Ovary (tissue), 9 donors: ENCODE results near the gene ARVCF. TPM values are rescaled to one million over a fixed set of nuclear protein-coding genes. Genes with fewer than 3 reads are reported as not detected.

Experiments used
- DNase-seq, 5 donors: peaks; one replicate each; pipeline ENCODE4 v3.0.0-alpha.2; 2019 to 2020
- H3K27ac ChIP-seq, 2 donors: fragments of 200-600 bp; one replicate each; pipeline versions ENCODE4 v1.5.1 to v1.8.0; 2019 to 2022
- H3K27me3 ChIP-seq: fragments of 200-600 bp; one replicate; pipeline ENCODE4 v1.8.0; 2022
- H3K36me3 ChIP-seq: fragments of 200-600 bp; sonication (generic); one replicate; pipeline ENCODE4 v1.5.1; 2019
- H3K4me1 ChIP-seq: one replicate; pipeline ENCODE4 v1.8.1; 2013; ENCODE audit warnings: mild to moderate bottlenecking, moderate library complexity; ENCODE audit not compliant: insufficient read depth
- H3K4me3 ChIP-seq: fragments of 200-600 bp; sonication (generic); one replicate; pipeline ENCODE4 v1.5.1; 2017
- H3K9me3 ChIP-seq, 2 donors: fragments of 200-600 bp in 1 of 2; sonication (generic) in 1 of 2; one replicate each; pipeline versions ENCODE4 v1.5.1 to v1.8.1; 2013 to 2019; ENCODE audit warnings: mild to moderate bottlenecking in 1 of 2, moderate library complexity in 1 of 2
- EP300 ChIP-seq: sonication (generic); formaldehyde crosslinking; IDR thresholded peaks from one replicate; pipeline ENCODE4 v1.6.1; 2017; ENCODE audit warnings: antibody characterized with exemption
- POLR2A ChIP-seq: fragments of 450-650 bp; IDR thresholded peaks from one replicate; pipeline ENCODE4 v1.6.1; 2017; ENCODE audit warnings: antibody characterized with exemption, mild to moderate bottlenecking, moderate library complexity
- WGBS, 3 donors: extraction: QIAGEN DNeasy Blood & Tissue Kit in 1 of 3; methylation state at CpG; one replicate each; pipeline versions ENCODE4 v1.1.5 to v1.1.7; 2013 to 2017; 5-methylcytosine and 5-hydroxymethylcytosine counted together
- intact Hi-C, 4 donors: fragments of 100-400 bp; cut with DNase I; formaldehyde crosslinking; loops; one replicate each; pipeline versions ENCODE4 v1.11.0 to v1.15.1; 2022 to 2023
- polyA plus RNA-seq, 2 donors: library from polyadenylated mRNA; stranded (reverse); fragments of 200-250 nt in 1 of 2; fragments of 350-450 nt in 1 of 2; fragmentation: Illumina TruSeq in 1 of 2; extraction: RNeasy Lipid Tissue Mini Kit (QIAGEN cat#74804) in 1 of 2; gene quantifications; one replicate each; pipeline ENCODE4 v1.2.3, GENCODE V29; 2013 to 2014
- total RNA-seq, 7 donors: library from RNA; depleted of rRNA in 2 of 7; stranded (reverse); fragments of >200 nt in 2 of 7; fragmentation: NEBNext Ultra II Directional in 3 of 7; extraction: Animal tissue kit (Norgen Biotek cat#: 25700) in 3 of 7; gene quantifications; one replicate each; pipeline versions ENCODE4 v1.1.0 to v1.2.4, GENCODE V29; 2016 to 2023
- TF ChIP-seq, protein P1 (sequence below), 3 donors: fragments of 450-650 bp in 2 of 3; fragments of 200-600 bp in 1 of 3; IDR thresholded peaks; one replicate each; pipeline versions ENCODE4 v1.5.1 to v1.8.0; 2016 to 2022; ENCODE audit warnings: antibody characterized with exemption in 3 of 3, mild to moderate bottlenecking in 1 of 3
- donor health status: DM: no; HTN: no; CAD: no; lungs with moderate emphysema.
- donor health status: DM: no; HTN: no; CAD: no.
- donor health status: Bipolar disorder and iron deficiency.
- donor health status: DM: yes; HTN: yes; CAD: no.
- donor health status: DM: no; HTN: no; CAD: no.
- donor health status: DM: yes; HTN: yes; CAD: no.

The ARVCF gene
- total and polyA plus RNA-seq, 9 donors = 0.42 to 23.8 (median 14.0) TPM

GRCh38 chr22:19974268-19974861, 42.3 kb downstream of the ARVCF start:
- intact Hi-C loops = loop anchor here in 2 of 4 donors (5.0 to 10.0 kb wide), 3 partner anchors 38 to 430 kb away; no protein-coding TSS in a partner anchor
- peak in 3 of 5 donors; percentile 36 to 67 (median 51) for DNase-seq
- Histone ChIP-seq H3K4me3 (no peak overlapping the region), H3K27ac (no peak overlapping the region), H3K4me1 (no peaks in the 10 kb centered on the region), H3K9me3 (no peaks in the 10 kb centered on the region), H3K27me3 (no peaks in the 10 kb centered on the region), H3K36me3 (no peaks in the 10 kb centered on the region)
- 47 to 63% (median 56%) methylated on average over 11 of the region's 11 CpGs for WGBS, 3 donors
- TF ChIP-seq EP300 (no peak), POLR2A (no peak)
- TF ChIP-seq, protein P1, sequence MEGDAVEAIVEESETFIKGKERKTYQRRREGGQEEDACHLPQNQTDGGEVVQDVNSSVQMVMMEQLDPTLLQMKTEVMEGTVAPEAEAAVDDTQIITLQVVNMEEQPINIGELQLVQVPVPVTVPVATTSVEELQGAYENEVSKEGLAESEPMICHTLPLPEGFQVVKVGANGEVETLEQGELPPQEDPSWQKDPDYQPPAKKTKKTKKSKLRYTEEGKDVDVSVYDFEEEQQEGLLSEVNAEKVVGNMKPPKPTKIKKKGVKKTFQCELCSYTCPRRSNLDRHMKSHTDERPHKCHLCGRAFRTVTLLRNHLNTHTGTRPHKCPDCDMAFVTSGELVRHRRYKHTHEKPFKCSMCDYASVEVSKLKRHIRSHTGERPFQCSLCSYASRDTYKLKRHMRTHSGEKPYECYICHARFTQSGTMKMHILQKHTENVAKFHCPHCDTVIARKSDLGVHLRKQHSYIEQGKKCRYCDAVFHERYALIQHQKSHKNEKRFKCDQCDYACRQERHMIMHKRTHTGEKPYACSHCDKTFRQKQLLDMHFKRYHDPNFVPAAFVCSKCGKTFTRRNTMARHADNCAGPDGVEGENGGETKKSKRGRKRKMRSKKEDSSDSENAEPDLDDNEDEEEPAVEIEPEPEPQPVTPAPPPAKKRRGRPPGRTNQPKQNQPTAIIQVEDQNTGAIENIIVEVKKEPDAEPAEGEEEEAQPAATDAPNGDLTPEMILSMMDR (IDR thresholded peaks at IDR 0.05) = no peak

- Histone ChIP-seq H3K4me3 (no peak overlapping the region), H3K27me3 (no peaks in the 10 kb centered on the region), H3K4me1 (no peaks in the 10 kb centered on the region), H3K27ac (no peak overlapping the region), H3K36me3 (no peaks in the 10 kb centered on the region), H3K9me3 (no peaks in the 10 kb centered on the region)
- intact Hi-C loops = loop anchor here in 2 of 4 donors (5.0 to 10.0 kb wide), 3 partner anchors 39 to 431 kb away; no protein-coding TSS in a partner anchor
- no peak for DNase-seq
- TF ChIP-seq, protein P1 (IDR thresholded peaks at IDR 0.05) = no peak
- TF ChIP-seq POLR2A (no peak), EP300 (no peak)
- 89 to 93% (median 90%) methylated on average over 46 of the region's 46 CpGs for WGBS, 3 donors
These were observed 42.9 kb downstream of the ARVCF start for GRCh38 chr22:19973551-19974267.

DNA sequence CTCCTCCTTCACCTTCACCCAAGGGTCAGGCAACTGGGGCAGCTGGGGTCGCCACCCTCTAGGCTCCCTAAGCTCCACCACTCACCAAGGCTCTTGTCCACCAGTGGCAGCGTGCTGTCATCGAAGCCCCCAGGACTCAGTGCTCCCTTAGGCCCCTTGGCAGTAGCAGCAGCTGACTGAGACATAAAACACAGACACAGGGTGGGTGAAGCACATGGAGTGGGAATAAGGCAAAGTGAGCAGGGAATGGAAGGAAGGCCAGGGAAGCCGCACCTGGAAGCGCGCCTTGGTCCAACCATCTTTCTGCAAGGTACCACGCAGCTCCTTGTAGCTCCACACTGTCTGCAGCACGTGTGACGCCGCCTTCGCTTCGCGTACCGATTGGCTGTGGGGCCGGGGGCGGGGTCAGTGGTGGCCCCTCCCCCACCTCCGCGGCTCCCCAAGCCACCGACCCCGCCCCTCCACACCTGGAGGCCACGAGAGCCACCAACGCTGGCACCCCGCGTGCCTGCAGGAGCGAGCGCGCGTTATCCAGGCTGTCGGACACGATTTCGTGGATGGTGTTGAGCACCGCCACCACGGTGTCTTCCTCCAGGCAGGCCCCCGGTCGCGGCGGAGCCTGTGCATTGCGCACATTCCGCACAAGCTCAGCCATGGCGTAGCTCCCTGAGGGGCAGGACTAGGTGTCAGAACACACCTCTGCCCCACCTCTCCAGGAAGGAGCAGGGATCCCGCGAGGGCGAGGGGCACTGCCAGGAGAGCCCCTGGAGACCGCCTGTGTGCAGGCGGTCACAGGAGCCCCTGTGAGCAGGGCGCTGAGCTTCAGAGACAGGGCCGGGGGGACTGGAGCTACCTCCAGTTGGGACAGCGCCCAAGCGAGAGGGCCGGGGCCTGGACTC, 43.7 kb downstream of the ARVCF start:
- H3K27ac ChIP-seq = no peak overlapping the region
- H3K27me3 ChIP-seq = no peaks in the 10 kb centered on the region
- no peaks in the 10 kb centered on the region for H3K36me3 ChIP-seq
- WGBS, 3 donors = 82 to 88% (median 86%) methylated on average over 44 to 50 of the region's 50 CpGs
- DNase-seq = no peak
- H3K9me3 ChIP-seq = no peaks in the 10 kb centered on the region
- no peak overlapping the region for H3K4me3 ChIP-seq
- intact Hi-C loops = loop anchor here in 2 of 4 donors (5.0 to 10.0 kb wide), 3 partner anchors 39 to 432 kb away; no protein-coding TSS in a partner anchor
- TF ChIP-seq, protein P1 (IDR thresholded peaks at IDR 0.05) = no peak
- no peaks in the 10 kb centered on the region for H3K4me1 ChIP-seq

DNA sequence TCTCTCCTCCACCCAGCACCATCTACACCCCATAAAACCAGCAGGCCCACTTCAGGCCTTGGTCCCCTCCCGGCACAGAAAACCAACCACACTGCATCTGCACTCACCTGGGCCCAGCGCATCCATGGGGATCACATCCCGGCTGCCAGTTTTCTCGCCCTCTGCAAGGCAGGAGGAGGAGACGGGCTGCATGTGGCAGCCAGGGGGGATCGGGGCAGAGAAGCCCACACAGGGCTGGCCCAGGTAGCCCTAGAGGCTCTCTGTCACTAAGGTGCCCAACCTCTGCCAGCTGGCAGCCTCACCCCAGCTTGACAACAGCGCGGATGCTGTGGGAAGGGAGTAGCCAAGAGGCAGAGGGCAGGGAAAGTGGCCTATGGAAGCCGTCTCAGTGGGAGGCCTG, 44.4 kb downstream of the ARVCF start:
- intact Hi-C loops = loop anchor here in 2 of 4 donors (5.0 to 10.0 kb wide), 3 partner anchors 40 to 433 kb away; no protein-coding TSS in a partner anchor
- no peaks in the 10 kb centered on the region for H3K36me3 ChIP-seq
- no peak overlapping the region for H3K4me3 ChIP-seq
- TF ChIP-seq EP300 = no peak
- no peak for TF ChIP-seq POLR2A
- TF ChIP-seq, protein P1 (IDR thresholded peaks at IDR 0.05) = no peak
- H3K4me1 ChIP-seq = no peaks in the 10 kb centered on the region
- 84 to 89% (median 87%) methylated on average over 9 of the region's 9 CpGs for WGBS, 3 donors
- H3K9me3 ChIP-seq = no peaks in the 10 kb centered on the region
- H3K27me3 ChIP-seq = no peaks in the 10 kb centered on the region
- DNase-seq = no peak
- H3K27ac ChIP-seq = no peak overlapping the region
